HG03378 (cell line): ENCODE measurements around the gene ZC3H12A.
"Not testable (repeated sequence)": the region's sequence is repeated elsewhere in the genome, so short reads cannot be mapped to it uniquely, and the experiment has no call there.

Experiments
- ATAC-seq: cut with Tn5 transposase; IDR thresholded peaks from one replicate; pipeline ENCODE4 v1.9.1; 2021; ENCODE audit warnings: mild to moderate bottlenecking, moderate library complexity; ENCODE audit not compliant: unreplicated experiment

ZC3H12A gene

GRCh38 chr1:37498872-37499617 lies 24.7 kb downstream of the ZC3H12A start:
- no peak for ATAC-seq

GRCh38 chr1:37501661-37502060 lies 27.3 kb downstream of the ZC3H12A start:
- ATAC-seq = no peak

GRCh38 chr1:37502104-37502503 lies 27.7 kb downstream of the ZC3H12A start:
- no peak for ATAC-seq

GRCh38 chr1:37502791-37503190 lies 28.4 kb downstream of the ZC3H12A start:
- ATAC-seq = not testable (repeated sequence)

GRCh38 chr1:37506740-37507139 lies 32.4 kb downstream of the ZC3H12A start:
- no peak for ATAC-seq

GRCh38 chr1:37509181-37509580 lies 34.8 kb downstream of the ZC3H12A start:
- ATAC-seq = no peak

- no peak for ATAC-seq
Observed at GRCh38 chr1:37513795-37514349, 39.5 kb downstream of the ZC3H12A start.

GRCh38 chr1:37514350-37515184 lies 40.2 kb downstream of the ZC3H12A start, which contains the start of gene MEAF6:
Gene MEAF6 (minus strand): TSS chr1:37514766. CDS start chr1:37514746, 20 bp downstream.
- peak; percentile 70 for ATAC-seq

GRCh38 chr1:37515185-37516034 lies 41.0 kb downstream of the ZC3H12A start:
- no peak for ATAC-seq

GRCh38 chr1:37517569-37517968 lies 43.2 kb downstream of the ZC3H12A start:
- no peak for ATAC-seq

- not testable (repeated sequence) for ATAC-seq
Observed at GRCh38 chr1:37518241-37518640, 43.9 kb downstream of the ZC3H12A start.

- not testable (repeated sequence) for ATAC-seq
Observed at GRCh38 chr1:37518929-37519328, 44.5 kb downstream of the ZC3H12A start.

- no peak for ATAC-seq
Observed at GRCh38 chr1:37519613-37520012, 45.2 kb downstream of the ZC3H12A start.

GRCh38 chr1:37529888-37530287 lies 55.5 kb downstream of the ZC3H12A start:
- not testable (repeated sequence) for ATAC-seq

GRCh38 chr1:37532418-37533156 lies 58.2 kb downstream of the ZC3H12A start:
- ATAC-seq = not testable (repeated sequence)

GRCh38 chr1:37533317-37534093 lies 59.1 kb downstream of the ZC3H12A start:
- ATAC-seq = no peak
